GM12878 (cell line): ENCODE results near the gene C16orf74. TPM values are rescaled to one million over a fixed set of nuclear protein-coding genes. Genes with fewer than 3 reads are reported as not detected.

Experiments used
- ATAC-seq: fragments of 200-7000 bp; cut with Tn5 transposase; 3 replicates; pipeline ENCODE4 v1.9.1; 2020; ENCODE audit warnings: mild to moderate bottlenecking, moderate library complexity
- BruUV-seq: library from RNA; stranded (reverse); fragments of 400-500 nt; replicated peaks from 2 replicates; lab custom pipeline; 2021; lab: Mats Ljungman, UMichigan
- CTCF ChIA-PET: fragments of 300-600 bp; sonication (Branson Sonifier 250); formaldehyde crosslinking; extraction: SDS; loops from one replicate; lab custom pipeline; 2021; ENCODE audit warnings: inconsistent platforms; lab: Yijun Ruan, JAX
- POLR2A ChIA-PET: fragments of 350-600 bp; formaldehyde crosslinking; extraction: SDS; loops from one replicate; lab custom pipeline; 2021; ENCODE audit warnings: inconsistent platforms; lab: Charles Lee
- RAD21 ChIA-PET: fragments of 300-600 bp; sonication (Branson Sonifier 250); formaldehyde crosslinking; loops from one replicate; lab custom pipeline; 2023; ENCODE audit warnings: antibody characterized with exemption; ENCODE audit not compliant: unreplicated experiment; lab: Charles Lee
- SMC1A ChIA-PET: fragments of 300-600 bp; sonication (Branson Sonifier 250); formaldehyde crosslinking; loops from one replicate; lab custom pipeline; 2023; ENCODE audit not compliant: unreplicated experiment, uncharacterized antibody; lab: Charles Lee
- DNase-seq: peaks from one replicate; pipeline ENCODE4 v3.0.0-alpha.2; 2011; ENCODE audit warnings: low read depth, low spot score
- FAIRE-seq: peaks from 3 replicates; lab custom pipeline; 2011; peaks lifted over from hg19 to GRCh38; lab: Jason Lieb, UNC
- H2AFZ ChIP-seq: 2 replicates; pipeline ENCODE4 v1.6.0; 2011; ENCODE audit warnings: low read depth, low read length, control low read depth; ENCODE audit not compliant: control insufficient read depth
- H3K27ac ChIP-seq: 2 replicates; pipeline ENCODE4 v1.5.1; 2011; ENCODE audit warnings: control low read depth; ENCODE audit not compliant: control insufficient read depth, insufficient read depth
- H3K27me3 ChIP-seq, 2 experiments: replicated peaks in 1 of 2; 2 replicates each; pipeline versions ENCODE4 v1.6.0 to v1.6.1; 2011; ENCODE audit warnings: low read length in 1 of 2; ENCODE audit not compliant: control insufficient read depth in 2 of 2, insufficient read depth in 2 of 2
- H3K36me3 ChIP-seq, 2 experiments: 2 replicates each; pipeline ENCODE4 v1.5.1; 2011; ENCODE audit warnings: low read length in 1 of 2; ENCODE audit not compliant: control insufficient read depth in 2 of 2, insufficient read depth in 2 of 2
- H3K4me1 ChIP-seq: 2 replicates; pipeline ENCODE4 v1.6.1; 2011; ENCODE audit warnings: mild to moderate bottlenecking, low read length, moderate library complexity, mixed read lengths; ENCODE audit not compliant: control insufficient read depth, insufficient read depth
- H3K4me2 ChIP-seq: 2 replicates; pipeline ENCODE4 v1.6.0; 2011; ENCODE audit warnings: control low read depth; ENCODE audit not compliant: control insufficient read depth, insufficient read depth
- H3K4me3 ChIP-seq: fragments of 200-600 bp; sonication (generic); 2 replicates; pipeline ENCODE4 v1.5.1; 2016
- H3K79me2 ChIP-seq: 2 replicates; pipeline ENCODE4 v1.6.0; 2011; ENCODE audit warnings: low read length; ENCODE audit not compliant: control insufficient read depth, insufficient read depth
- H3K9ac ChIP-seq: 2 replicates; pipeline ENCODE4 v1.8.0; 2011; ENCODE audit warnings: low read length, control low read depth, mixed read lengths; ENCODE audit not compliant: control insufficient read depth, insufficient read depth
- H3K9me3 ChIP-seq: replicated peaks from 3 replicates; pipeline ENCODE4 v1.5.1; 2011; ENCODE audit warnings: mild to moderate bottlenecking, low read length; ENCODE audit not compliant: control insufficient read depth, insufficient read depth
- H4K20me1 ChIP-seq: 2 replicates; pipeline ENCODE4 v1.6.0; 2011; ENCODE audit not compliant: control insufficient read depth, insufficient read depth
- BCL11A ChIP-seq: IDR thresholded peaks from 2 replicates; pipeline ENCODE4 v1.6.1; 2011; ENCODE audit warnings: low read depth, low read length
- BMI1 ChIP-seq: fragments of 450-650 bp; IDR thresholded peaks from 2 replicates; pipeline ENCODE4 v1.6.1; 2016; ENCODE audit warnings: mild to moderate bottlenecking, moderate library complexity, borderline replicate concordance
- FOS ChIP-seq: IDR thresholded peaks from 3 replicates; pipeline ENCODE4 v1.6.1; 2011; ENCODE audit warnings: borderline replicate concordance; ENCODE audit not compliant: insufficient read length; ENCODE audit errors: extremely low read depth
- NFXL1 ChIP-seq: fragments of 450-650 bp; IDR thresholded peaks from 2 replicates; pipeline ENCODE4 v1.6.1; 2017; ENCODE audit warnings: antibody characterized with exemption, mild to moderate bottlenecking, borderline replicate concordance
- SMAD1 ChIP-seq: fragments of 450-650 bp; IDR thresholded peaks from 2 replicates; pipeline ENCODE4 v1.6.1; 2018; ENCODE audit warnings: mild to moderate bottlenecking, low read depth; ENCODE audit not compliant: partially characterized antibody
- YY1 ChIP-seq: IDR thresholded peaks from 2 replicates; pipeline ENCODE4 v1.6.1; 2011; ENCODE audit warnings: low read depth, mild to moderate bottlenecking, low read length
- ZBED1 ChIP-seq: IDR thresholded peaks from 2 replicates; pipeline ENCODE4 v1.6.1; 2016; ENCODE audit warnings: borderline replicate concordance
- WGBS: methylation state at CpG from one replicate; pipeline ENCODE4 v1.1.6; 2016; ENCODE audit warnings: low lambda C conversion rate; ENCODE audit not compliant: insufficient replicate concordance, insufficient coverage; ENCODE audit errors: missing lambda C conversion rate; 5-methylcytosine and 5-hydroxymethylcytosine counted together
- in situ Hi-C: fragments of 300-500 bp; cut with MboI; formaldehyde crosslinking; loops from 9 replicates; pipeline ENCODE4 v1.14.3; 2018; ENCODE audit warnings: mixed read lengths
- intact Hi-C: fragments of 100-400 bp; cut with micrococcal nuclease; formaldehyde crosslinking; loops from one replicate; pipeline ENCODE4 v1.14.2; 2022; ENCODE audit not compliant: unreplicated experiment
- polyA plus RNA-seq, 11 experiments: library from polyadenylated mRNA; depleted of rRNA in 4 of 11; unstranded in 6 of 11; stranded (reverse) in 5 of 11; fragments of >200 nt; fragmentation: Nextera tagmentation in 4 of 11; fragmentation: Illumina TruSeq in 1 of 11; extraction: Ambion mirVana in 4 of 11; extraction: Trizol in 1 of 11; gene quantifications; 1 replicate in 1 of 11; 2 replicates in 10 of 11; pipeline versions ENCODE4 v1.2.1 to v1.2.3, GENCODE V29; 2011 to 2016; ENCODE audit warnings: inconsistent platforms in 2 of 11, missing spikeins in 2 of 11, low read depth in 1 of 11
- total RNA-seq, 4 experiments: library from RNA; depleted of rRNA in 3 of 4; stranded (reverse); fragments of >200 nt in 3 of 4; fragmentation: Illumina TruSeq in 1 of 4; extraction: Trizol in 1 of 4; gene quantifications; 2 replicates each; pipeline versions ENCODE4 v1.2.1 to v1.2.3, GENCODE V29; 2013 to 2021
- TF ChIP-seq, protein P1 (sequence below): fragments of 450-650 bp; conservative IDR thresholded peaks from 2 replicates; pipeline ENCODE4 v1.6.1; 2017; ENCODE audit warnings: mild to moderate bottlenecking, moderate library complexity

Gene C16orf74
- total and polyA plus RNA-seq, 10 of the 15 experiments (the other 5 are each of a cell fraction or from before 2014, with no cell fraction given), result 0.23 to 20.1 (median 6.8) TPM

DNA sequence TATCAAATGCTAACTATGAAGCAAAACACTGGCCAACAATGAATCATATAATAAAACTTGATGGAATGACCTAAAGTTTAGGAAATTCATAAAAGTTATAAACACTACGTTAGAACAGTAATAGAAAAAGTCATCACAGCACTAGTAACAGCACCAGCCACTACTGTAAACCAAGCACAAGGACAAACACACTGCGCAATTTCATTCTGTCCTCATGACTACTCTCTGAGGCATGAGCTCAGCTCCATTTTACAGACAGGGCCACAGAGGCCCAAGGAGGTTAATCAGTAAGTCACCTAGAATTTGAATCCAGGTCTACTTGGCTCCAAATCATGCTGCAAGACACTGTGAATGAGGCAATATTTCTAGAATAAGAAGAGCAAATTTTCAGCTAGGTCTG, 35.0 kb upstream of the C16orf74 start:
- Histone ChIP-seq H3K4me2 (no peak overlapping the region), H3K36me3 (peaks cover 20 to 30% of the 10 kb centered on the region in 2 experiments), H4K20me1 (no peaks in the 10 kb centered on the region), H3K9me3 (no peaks in the 10 kb centered on the region), H3K79me2 (no peaks in the 10 kb centered on the region), H3K27me3 (no peaks in the 10 kb centered on the region), H3K4me1 (no peaks in the 10 kb centered on the region; the same call in 1 of the 2 replicates), H2AFZ (no peak overlapping the region), H3K4me3 (no peak overlapping the region), H3K9ac (no peak overlapping the region), H3K27ac (no peak overlapping the region)
- in situ Hi-C loops, result no loop called here
- intact Hi-C loops, result no loop called here
- ChIA-PET CTCF (interaction anchor here (1.2 kb wide), 1 partner anchor 127 kb away, joined by 3 read pairs; no protein-coding TSS in a partner anchor), POLR2A (no interaction called here), RAD21 (no interaction called here), SMC1A (no interaction called here)
- no peak for DNase-seq
- FAIRE-seq, result no peak
- ATAC-seq, result no peak
- no TSS peak for BruUV-seq
- 98% methylated on average over 2 of the region's 2 CpGs for WGBS
- TF ChIP-seq ZBED1 (no peak), BCL11A (no peak)
- TF ChIP-seq, protein P1, sequence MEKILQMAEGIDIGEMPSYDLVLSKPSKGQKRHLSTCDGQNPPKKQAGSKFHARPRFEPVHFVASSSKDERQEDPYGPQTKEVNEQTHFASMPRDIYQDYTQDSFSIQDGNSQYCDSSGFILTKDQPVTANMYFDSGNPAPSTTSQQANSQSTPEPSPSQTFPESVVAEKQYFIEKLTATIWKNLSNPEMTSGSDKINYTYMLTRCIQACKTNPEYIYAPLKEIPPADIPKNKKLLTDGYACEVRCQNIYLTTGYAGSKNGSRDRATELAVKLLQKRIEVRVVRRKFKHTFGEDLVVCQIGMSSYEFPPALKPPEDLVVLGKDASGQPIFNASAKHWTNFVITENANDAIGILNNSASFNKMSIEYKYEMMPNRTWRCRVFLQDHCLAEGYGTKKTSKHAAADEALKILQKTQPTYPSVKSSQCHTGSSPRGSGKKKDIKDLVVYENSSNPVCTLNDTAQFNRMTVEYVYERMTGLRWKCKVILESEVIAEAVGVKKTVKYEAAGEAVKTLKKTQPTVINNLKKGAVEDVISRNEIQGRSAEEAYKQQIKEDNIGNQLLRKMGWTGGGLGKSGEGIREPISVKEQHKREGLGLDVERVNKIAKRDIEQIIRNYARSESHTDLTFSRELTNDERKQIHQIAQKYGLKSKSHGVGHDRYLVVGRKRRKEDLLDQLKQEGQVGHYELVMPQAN, result no peak

DNA sequence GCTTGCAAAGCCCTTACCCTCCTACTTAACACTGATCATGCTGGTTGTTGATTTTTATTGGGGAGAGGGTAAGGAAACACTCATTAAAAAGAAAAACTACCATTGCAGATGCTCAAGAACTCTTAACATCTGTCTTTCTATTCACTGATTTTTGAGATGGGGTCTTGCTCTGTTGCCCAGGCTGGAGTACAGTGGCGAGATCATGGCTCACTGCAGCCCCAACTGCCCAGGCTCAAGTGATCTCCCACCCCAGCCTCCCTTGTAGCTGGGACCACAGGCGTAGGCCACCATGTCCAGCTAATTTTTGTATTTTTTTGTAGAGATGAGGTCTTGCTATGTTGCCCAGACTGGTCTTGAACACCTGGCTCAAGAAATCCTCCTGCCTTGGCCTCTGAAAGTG, 33.9 kb upstream of the C16orf74 start:
- ATAC-seq (no peak), FAIRE-seq (no peak), DNase-seq (no peak)
- in situ Hi-C loops, result no loop called here
- Histone ChIP-seq H3K36me3 (peaks cover 25 to 37% of the 10 kb centered on the region in 2 experiments), H4K20me1 (no peaks in the 10 kb centered on the region), H3K27ac (no peak overlapping the region), H3K9me3 (no peaks in the 10 kb centered on the region), H3K27me3 (no peaks in the 10 kb centered on the region), H3K4me2 (no peak overlapping the region), H3K79me2 (no peaks in the 10 kb centered on the region), H2AFZ (no peak overlapping the region), H3K4me1 (no peaks in the 10 kb centered on the region; the same call in 1 of the 2 replicates), H3K9ac (no peak overlapping the region), H3K4me3 (no peak overlapping the region)
- no peak for TF ChIP-seq FOS
- no peak for TF ChIP-seq NFXL1
- TF ChIP-seq SMAD1, result no peak
- no peak for TF ChIP-seq BMI1
- TF ChIP-seq YY1, result no peak
- 97% methylated on average over 2 of the region's 2 CpGs for WGBS
- ChIA-PET CTCF (no interaction called here), SMC1A (no interaction called here), POLR2A (no interaction called here), RAD21 (no interaction called here)
- intact Hi-C loops, result no loop called here
- no TSS peak for BruUV-seq
